OCI-LY1 (cell line): Measurements from ENCODE around the gene SPTSSB.

Experiments used
- H2AFZ ChIP-seq: fragments of 200-600 bp; sonication (generic), shearing (Covaris generic); 2 replicates; pipeline ENCODE4 v1.6.0; 2014; ENCODE audit warnings: antibody characterized with exemption, mild to moderate bottlenecking, low read length
- H3F3A ChIP-seq: fragments of 200-600 bp; sonication (generic), shearing (Covaris generic); 2 replicates; pipeline ENCODE4 v1.6.0; 2014; ENCODE audit warnings: mild to moderate bottlenecking, antibody characterized with exemption, low read length, moderate library complexity; ENCODE audit not compliant: insufficient read depth
- H3K27ac ChIP-seq: fragments of 200-600 bp; sonication (generic); 2 replicates; pipeline ENCODE4 v1.5.1; 2014; ENCODE audit warnings: low read length, mixed run types, mild to moderate bottlenecking, low read depth; ENCODE audit not compliant: poor library complexity, severe bottlenecking
- H3K27me3 ChIP-seq: fragments of 200-600 bp; sonication (generic); 2 replicates; pipeline ENCODE4 v1.6.0; 2014; ENCODE audit warnings: antibody characterized with exemption, mild to moderate bottlenecking, low read length, moderate library complexity; ENCODE audit not compliant: insufficient read depth
- H3K36me3 ChIP-seq: fragments of 200-600 bp; sonication (generic); 2 replicates; pipeline ENCODE4 v1.6.1; 2014; ENCODE audit warnings: mild to moderate bottlenecking, antibody characterized with exemption, low read length, moderate library complexity, mixed read lengths; ENCODE audit not compliant: insufficient read depth
- H3K4me1 ChIP-seq: fragments of 200-600 bp; sonication (generic); 2 replicates; pipeline ENCODE4 v1.5.1; 2014; ENCODE audit warnings: mild to moderate bottlenecking, low read length, moderate library complexity; ENCODE audit not compliant: insufficient read depth, severe bottlenecking
- H3K4me2 ChIP-seq: fragments of 200-600 bp; sonication (generic), shearing (Covaris generic); 2 replicates; pipeline ENCODE4 v1.6.1; 2014; ENCODE audit warnings: low read length
- H3K4me3 ChIP-seq: fragments of 200-600 bp; sonication (generic); 2 replicates; pipeline ENCODE4 v1.5.1; 2014; ENCODE audit warnings: low read length, low read depth, mild to moderate bottlenecking, mixed read lengths; ENCODE audit not compliant: poor library complexity, severe bottlenecking
- H3K79me2 ChIP-seq: fragments of 200-600 bp; shearing (Covaris generic); 2 replicates; pipeline ENCODE4 v1.6.1; 2016; ENCODE audit warnings: mixed run types, low read length, mixed read lengths; ENCODE audit not compliant: insufficient read depth
- H3K9ac ChIP-seq: fragments of 200-600 bp; sonication (generic), shearing (Covaris generic); 2 replicates; pipeline ENCODE4 v1.6.1; 2014; ENCODE audit warnings: mild to moderate bottlenecking, low read length, mixed read lengths
- H3K9me2 ChIP-seq: fragments of 200-600 bp; sonication (generic), shearing (Covaris generic); 2 replicates; pipeline ENCODE4 v1.6.1; 2014; ENCODE audit warnings: low read depth, mild to moderate bottlenecking, low read length, mixed read lengths
- H3K9me3 ChIP-seq: fragments of 200-600 bp; shearing (Covaris generic); 2 replicates; pipeline ENCODE4 v1.6.1; 2014; ENCODE audit warnings: low read length, mixed read lengths
- H4K20me1 ChIP-seq: fragments of 200-600 bp; sonication (generic), shearing (Covaris generic); 2 replicates; pipeline ENCODE4 v1.6.0; 2016; ENCODE audit warnings: mild to moderate bottlenecking, low read length; ENCODE audit not compliant: insufficient read depth
- CTCF ChIP-seq: fragments of 200-600 bp; sonication (generic), shearing (Covaris generic); IDR thresholded peaks from 2 replicates; pipeline ENCODE4 v1.5.1; 2017; ENCODE audit warnings: mild to moderate bottlenecking, antibody characterized with exemption, low read length, moderate library complexity, mixed read lengths
- EZH2 ChIP-seq: fragments of 200-600 bp; sonication (generic), shearing (Covaris generic); IDR thresholded peaks from 2 replicates; pipeline ENCODE4 v1.8.0; 2017; ENCODE audit warnings: borderline replicate concordance, mixed run types, mild to moderate bottlenecking, antibody characterized with exemption, low read length, moderate library complexity, mixed read lengths

Gene SPTSSB

GRCh38 chr3:161337311-161337710, 34.0 kb downstream of the SPTSSB start:
- Histone ChIP-seq H3K4me1 (no peaks in the 10 kb centered on the region), H3K27me3 (no peaks in the 10 kb centered on the region), H3K9me2 (no peaks in the 10 kb centered on the region), H3K36me3 (no peaks in the 10 kb centered on the region), H3K27ac (no peak overlapping the region), H3K9me3 (no peaks in the 10 kb centered on the region), H3K4me3 (no peak overlapping the region), H3F3A (no peaks in the 10 kb centered on the region), H3K79me2 (no peaks in the 10 kb centered on the region), H4K20me1 (no peaks in the 10 kb centered on the region), H3K4me2 (no peak overlapping the region), H2AFZ (no peak overlapping the region), H3K9ac (no peak overlapping the region)
- TF ChIP-seq CTCF: no peak
- no peak for TF ChIP-seq EZH2

GRCh38 chr3:161336661-161337060, 34.7 kb downstream of the SPTSSB start:
- H3K9me2 ChIP-seq: no peaks in the 10 kb centered on the region
- no peak overlapping the region for H2AFZ ChIP-seq
- no peaks in the 10 kb centered on the region for H3K4me1 ChIP-seq
- no peak overlapping the region for H3K4me3 ChIP-seq
- H3K36me3 ChIP-seq: no peaks in the 10 kb centered on the region
- no peak for TF ChIP-seq EZH2
- TF ChIP-seq CTCF: no peak
- no peaks in the 10 kb centered on the region for H3K27me3 ChIP-seq
- H3K9ac ChIP-seq: no peak overlapping the region
- no peaks in the 10 kb centered on the region for H3K9me3 ChIP-seq
- H3K27ac ChIP-seq: no peak overlapping the region
- no peaks in the 10 kb centered on the region for H3K79me2 ChIP-seq
- no peak overlapping the region for H3K4me2 ChIP-seq
- H3F3A ChIP-seq: no peaks in the 10 kb centered on the region
- H4K20me1 ChIP-seq: no peaks in the 10 kb centered on the region

- Histone ChIP-seq H4K20me1 (no peaks in the 10 kb centered on the region), H3K4me1 (no peaks in the 10 kb centered on the region), H3K36me3 (no peaks in the 10 kb centered on the region), H3K9ac (no peak overlapping the region), H2AFZ (no peak overlapping the region), H3K9me2 (no peaks in the 10 kb centered on the region), H3K79me2 (no peaks in the 10 kb centered on the region), H3K4me3 (no peak overlapping the region), H3K27ac (no peak overlapping the region), H3K9me3 (no peaks in the 10 kb centered on the region), H3K4me2 (no peak overlapping the region), H3K27me3 (no peaks in the 10 kb centered on the region), H3F3A (no peaks in the 10 kb centered on the region)
- no peak for TF ChIP-seq CTCF
- TF ChIP-seq EZH2: no peak
Measured at GRCh38 chr3:161333696-161334095, 37.6 kb downstream of the SPTSSB start.
